SK-N-SH (cell line): Measurements from ENCODE around the gene SMAD3. TPM values are rescaled to one million over a fixed set of nuclear protein-coding genes. Genes with fewer than 3 reads are reported as not detected.

Experiments
- CTCF ChIA-PET: fragments of 300-600, 350-600 bp; formaldehyde crosslinking; extraction: SDS; loops from one replicate; lab custom pipeline; 2021; lab: Yijun Ruan, JAX
- POLR2A ChIA-PET: fragments of 350-600 bp; sonication (Branson Sonifier 250); formaldehyde crosslinking; extraction: SDS; loops from one replicate; lab custom pipeline; 2020; ENCODE audit warnings: antibody characterized with exemption, inconsistent platforms; lab: Yijun Ruan, JAX
- DNase-seq: peaks from one replicate; pipeline ENCODE4 v3.0.0; 2012
- H2AFZ ChIP-seq: fragments of 200-600 bp; sonication (generic); 2 replicates; pipeline ENCODE4 v1.8.1; 2016; ENCODE audit warnings: antibody characterized with exemption, mild to moderate bottlenecking, low read depth
- H3F3A ChIP-seq: fragments of 200-600 bp; sonication (generic); replicated peaks from 2 replicates; pipeline ENCODE3; 2016; ENCODE audit warnings: antibody characterized with exemption, mild to moderate bottlenecking; ENCODE audit not compliant: insufficient read depth
- H3K27ac ChIP-seq, 2 experiments: fragments of 200-500 bp in 1 of 2; fragments of 200-600 bp in 1 of 2; sonication (Bioruptor generic) in 1 of 2; sonication (generic), shearing (Covaris generic) in 1 of 2; 2 replicates each; pipeline versions ENCODE4 v1.5.1 to v1.6.1; 2014 to 2016; ENCODE audit warnings: low read depth in 2 of 2, inconsistent platforms in 1 of 2, low read length in 1 of 2, mild to moderate bottlenecking in 1 of 2, mixed read lengths in 1 of 2
- H3K27me3 ChIP-seq: fragments of 200-600 bp; sonication (generic), shearing (Covaris generic); 2 replicates; pipeline ENCODE4 v1.6.1; 2016; ENCODE audit warnings: mixed run types; ENCODE audit not compliant: insufficient read depth
- H3K36me3 ChIP-seq, 2 experiments: fragments of 200-500 bp in 1 of 2; fragments of 200-600 bp in 1 of 2; sonication (Bioruptor generic) in 1 of 2; sonication (generic) in 1 of 2; replicated peaks in 1 of 2; 2 replicates each; pipeline versions ENCODE3 to v1.5.1; 2014 to 2016; ENCODE audit warnings: low read length in 1 of 2, mild to moderate bottlenecking in 1 of 2; ENCODE audit not compliant: insufficient read depth in 2 of 2, control insufficient read depth in 1 of 2
- H3K4me1 ChIP-seq, 2 experiments: fragments of 200-500 bp in 1 of 2; fragments of 200-600 bp in 1 of 2; sonication (Bioruptor generic) in 1 of 2; sonication (generic), shearing (Covaris generic) in 1 of 2; 2 replicates each; pipeline versions ENCODE4 v1.5.1 to v1.6.1; 2014 to 2016; ENCODE audit warnings: low read depth in 1 of 2, low read length in 1 of 2, mixed run types in 1 of 2; ENCODE audit not compliant: insufficient read depth in 2 of 2, control insufficient read depth in 1 of 2
- H3K4me2 ChIP-seq: fragments of 200-600 bp; sonication (generic), shearing (Covaris generic); 2 replicates; pipeline ENCODE4 v1.6.1; 2017; ENCODE audit warnings: mixed run types
- H3K4me3 ChIP-seq, 2 experiments: fragments of 200-500 bp in 1 of 2; fragments of 200-600 bp in 1 of 2; sonication (Bioruptor generic) in 1 of 2; sonication (generic), shearing (Covaris generic) in 1 of 2; 2 replicates each; pipeline versions ENCODE4 v1.5.1 to v1.8.1; 2014 to 2016; ENCODE audit warnings: low read depth in 2 of 2, inconsistent platforms in 1 of 2, low read length in 1 of 2, mild to moderate bottlenecking in 1 of 2, mixed read lengths in 1 of 2, moderate library complexity in 1 of 2
- H3K79me2 ChIP-seq: fragments of 200-600 bp; sonication (generic); 2 replicates; pipeline ENCODE4 v1.8.1; 2017; ENCODE audit warnings: mild to moderate bottlenecking; ENCODE audit not compliant: insufficient read depth
- H3K9ac ChIP-seq: fragments of 200-600 bp; sonication (generic); 2 replicates; pipeline ENCODE4 v1.6.1; 2017; ENCODE audit warnings: mixed run types
- H3K9me2 ChIP-seq: fragments of 200-600 bp; sonication (generic); 2 replicates; pipeline ENCODE4 v1.6.1; 2017; ENCODE audit warnings: mixed run types
- H3K9me3 ChIP-seq: fragments of 200-600 bp; sonication (generic); 2 replicates; pipeline ENCODE4 v1.6.1; 2017; ENCODE audit warnings: mixed run types, mild to moderate bottlenecking, moderate library complexity
- H4K20me1 ChIP-seq: fragments of 200-600 bp; sonication (generic); 2 replicates; pipeline ENCODE4 v1.6.1; 2017; ENCODE audit warnings: mild to moderate bottlenecking, mixed run types; ENCODE audit not compliant: insufficient read depth
- CTCF ChIP-seq: fragments of 200-600 bp; sonication (generic); IDR thresholded peaks from 2 replicates; pipeline ENCODE4 v1.6.1; 2017; ENCODE audit warnings: antibody characterized with exemption, mild to moderate bottlenecking, moderate library complexity
- ELF1 ChIP-seq: IDR thresholded peaks from 2 replicates; pipeline ENCODE4 v1.4.0; 2012
- EP300 ChIP-seq, 2 experiments: IDR thresholded peaks; 2 replicates each; pipeline versions ENCODE4 v1.4.0 to v1.6.1; 2012; ENCODE audit warnings: borderline replicate concordance in 1 of 2, low read depth in 1 of 2, low read length in 1 of 2
- FOXM1 ChIP-seq: IDR thresholded peaks from 2 replicates; pipeline ENCODE4 v1.4.0; 2012; ENCODE audit warnings: low read depth, mild to moderate bottlenecking
- GABPA ChIP-seq: IDR thresholded peaks from 2 replicates; pipeline ENCODE4 v1.4.0; 2012; ENCODE audit warnings: low read depth, mild to moderate bottlenecking
- IRF3 ChIP-seq: fragments of 150-350 bp; IDR thresholded peaks from 2 replicates; pipeline ENCODE4 v1.6.1; 2016; ENCODE audit warnings: mild to moderate bottlenecking, low read depth, low read length
- JUND ChIP-seq: IDR thresholded peaks from 2 replicates; pipeline ENCODE4 v1.4.0; 2012
- MEF2A ChIP-seq: IDR thresholded peaks from 2 replicates; pipeline ENCODE4 v1.4.0; 2012; ENCODE audit warnings: low read depth, borderline replicate concordance
- MXI1 ChIP-seq: IDR thresholded peaks from 2 replicates; pipeline ENCODE4 v1.6.1; 2012; ENCODE audit warnings: mild to moderate bottlenecking, low read depth, low read length, improper control_type of control experiment
- NFIC ChIP-seq: IDR thresholded peaks from 2 replicates; pipeline ENCODE4 v1.4.0; 2012; ENCODE audit warnings: borderline replicate concordance
- PBX3 ChIP-seq: IDR thresholded peaks from 2 replicates; pipeline ENCODE4; 2012
- RAD21 ChIP-seq: IDR thresholded peaks from 2 replicates; pipeline ENCODE4 v1.6.1; 2012; ENCODE audit warnings: mild to moderate bottlenecking, low read length
- RCOR1 ChIP-seq: fragments of 150-350 bp; IDR thresholded peaks from 2 replicates; pipeline ENCODE4 v1.6.1; 2017; ENCODE audit warnings: antibody characterized with exemption, low read length
- RFX5 ChIP-seq: IDR thresholded peaks from 2 replicates; pipeline ENCODE4 v1.6.1; 2012; ENCODE audit warnings: mild to moderate bottlenecking, improper control_type of control experiment, low read length
- RXRA ChIP-seq: IDR thresholded peaks from 2 replicates; pipeline ENCODE4 v1.4.0; 2012; ENCODE audit warnings: low read depth, mild to moderate bottlenecking, borderline replicate concordance
- SIN3A ChIP-seq: IDR thresholded peaks from 2 replicates; pipeline ENCODE4 v1.6.1; 2012; ENCODE audit warnings: low read depth, mild to moderate bottlenecking, low read length, moderate library complexity, borderline replicate concordance
- TAF1 ChIP-seq: IDR thresholded peaks from 2 replicates; pipeline ENCODE4 v1.6.1; 2012; ENCODE audit warnings: low read depth, mild to moderate bottlenecking, low read length, moderate library complexity, borderline replicate concordance
- TEAD4 ChIP-seq: IDR thresholded peaks from 2 replicates; pipeline ENCODE4 v1.4.0; 2012; ENCODE audit warnings: mild to moderate bottlenecking, borderline replicate concordance; ENCODE audit not compliant: insufficient read depth
- USF1 ChIP-seq: IDR thresholded peaks from 2 replicates; pipeline ENCODE4 v1.4.0; 2012; ENCODE audit warnings: low read depth, borderline replicate concordance
- USF2 ChIP-seq: fragments of 150-350 bp; IDR thresholded peaks from 2 replicates; pipeline ENCODE4 v1.6.1; 2017; ENCODE audit warnings: antibody characterized with exemption, low read length, low read depth, borderline replicate concordance
- YY1 ChIP-seq: IDR thresholded peaks from 2 replicates; pipeline ENCODE4 v1.4.0; 2012; ENCODE audit warnings: low read depth, mild to moderate bottlenecking
- ZBTB33 ChIP-seq: IDR thresholded peaks from 2 replicates; pipeline ENCODE4 v1.4.0; 2012; ENCODE audit warnings: low read depth, borderline replicate concordance
- whole genome bisulfite sequencing: methylation state at CpG from one replicate; pipeline ENCODE4 v1.1.6; 2017; ENCODE audit warnings: low lambda C conversion rate; 5-methylcytosine and 5-hydroxymethylcytosine counted together
- polyA plus RNA-seq, 3 experiments: library from polyadenylated mRNA; depleted of rRNA; stranded (reverse); fragments of >200 nt; gene quantifications; 2 replicates each; pipeline ENCODE4 v1.2.3, GENCODE V29; 2012

Gene SMAD3
- polyA plus RNA-seq, 1 of the 3 experiments (the other 2 are of a cell fraction), result 19.5 TPM

- no peaks in the 10 kb centered on the region for H3K27me3 ChIP-seq
- H3K9me3 ChIP-seq, result no peaks in the 10 kb centered on the region
- CTCF ChIA-PET, result interaction anchor here (0.9 to 1.4 kb wide), 3 partner anchors 67 to 711 kb away, joined by 3 read pairs; no protein-coding TSS in a partner anchor
- POLR2A ChIA-PET, result no interaction called here
- H3K79me2 ChIP-seq, result peaks cover 81% of the 10 kb centered on the region
- H3K9ac ChIP-seq, result peak overlapping the region; percentile 66
- WGBS, result 27% methylated on average over 25 of the region's 27 CpGs
- no peaks in the 10 kb centered on the region for H3K9me2 ChIP-seq
- H3K4me1 ChIP-seq, result peaks cover 21 to 41% of the 10 kb centered on the region in 2 experiments
- peak; percentile 74 for DNase-seq
- H3K36me3 ChIP-seq, result no peaks in the 10 kb centered on the region
- H4K20me1 ChIP-seq, result no peaks in the 10 kb centered on the region
- H3K4me3 ChIP-seq, result no peak overlapping the region
- peak overlapping the region; percentile 48 for H3K4me2 ChIP-seq
- H3F3A ChIP-seq, result peaks cover 44% of the 10 kb centered on the region
- peak overlapping the region; percentile 34 to 99 for H3K27ac ChIP-seq
- no peak overlapping the region for H2AFZ ChIP-seq
- TF ChIP-seq JUND (peak; percentile 81), YY1 (no peak), SIN3A (no peak), MEF2A (no peak), ZBTB33 (no peak), EP300 (IDR thresholded peaks at IDR 0.05; ENCODE audit: borderline replicate concordance in 1 of 2, low read depth in 1 of 2, low read length in 1 of 2) (peak in 1 of 2 experiments; percentile 82; a peak in 2 of 4 replicates), RXRA (peak; percentile 73; the same call in 1 of the 2 replicates), RCOR1 (no peak), FOXM1 (peak; percentile 58; the same call in 1 of the 2 replicates), USF1 (no peak), PBX3 (peak; percentile 19; the same call in 1 of the 2 replicates), ELF1 (no peak), USF2 (no peak), IRF3 (no peak), TAF1 (no peak), RAD21 (no peak), RFX5 (no peak), NFIC (peak; percentile 86), GABPA (no peak; the same call in 1 of the 2 replicates), MXI1 (no peak), CTCF (no peak), TEAD4 (no peak)
Measured at GRCh38 chr15:67120839-67121643, 55.6 kb downstream of the SMAD3 start.
